HG03108 (cell line): ENCODE data around the gene PDGFA.

Source experiments
- ATAC-seq: cut with Tn5 transposase; IDR thresholded peaks from one replicate; pipeline ENCODE4 v1.9.1; 2021; ENCODE audit warnings: moderate library complexity; ENCODE audit not compliant: unreplicated experiment

Gene PDGFA

DNA sequence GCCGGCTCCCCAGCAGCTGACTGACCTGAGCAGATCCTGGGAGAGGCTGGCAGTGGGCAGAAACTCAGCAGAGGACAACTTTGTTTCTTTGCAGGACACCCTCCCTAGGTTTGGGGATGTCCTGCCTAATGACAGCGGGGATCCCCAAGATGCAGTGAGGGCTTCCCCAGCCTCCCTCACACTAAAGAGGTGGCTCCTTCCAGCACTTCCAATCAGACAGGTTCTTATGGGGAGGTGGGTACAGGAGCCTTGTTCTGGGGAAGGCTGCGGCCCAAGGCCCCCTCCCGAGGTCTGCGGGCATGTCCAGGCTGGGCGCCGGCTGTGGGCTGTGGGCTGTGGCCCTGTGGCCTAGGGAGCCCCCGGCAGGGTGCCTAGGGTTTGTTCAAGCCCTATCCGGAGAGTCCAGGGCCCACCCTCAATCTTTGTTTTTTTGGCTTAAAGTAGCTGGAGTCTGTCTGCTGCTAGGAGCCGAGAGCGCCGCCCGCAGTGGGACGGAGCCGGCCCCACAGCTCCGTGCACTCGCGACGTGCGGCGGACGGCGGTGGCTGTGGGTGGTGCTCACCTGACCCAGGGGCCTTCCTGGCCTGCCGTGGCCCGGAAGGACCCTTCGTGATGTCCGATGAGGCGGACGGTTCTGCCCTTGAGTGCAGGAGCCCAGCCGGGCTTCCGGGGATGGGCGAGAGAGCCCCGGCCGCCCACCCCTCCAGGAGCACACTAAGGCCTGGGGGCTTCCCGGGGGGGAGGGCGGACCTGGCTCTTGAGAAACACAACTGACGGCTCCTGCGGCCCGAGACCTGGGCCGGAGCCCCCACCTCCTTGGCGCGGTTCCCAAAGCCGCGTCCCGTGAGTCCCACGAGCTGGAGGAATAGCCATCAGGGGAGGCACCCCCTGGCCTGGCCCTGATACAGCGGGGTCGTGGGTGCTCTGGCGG is 57.2 kb downstream of the PDGFA start:
- no peak for ATAC-seq

DNA sequence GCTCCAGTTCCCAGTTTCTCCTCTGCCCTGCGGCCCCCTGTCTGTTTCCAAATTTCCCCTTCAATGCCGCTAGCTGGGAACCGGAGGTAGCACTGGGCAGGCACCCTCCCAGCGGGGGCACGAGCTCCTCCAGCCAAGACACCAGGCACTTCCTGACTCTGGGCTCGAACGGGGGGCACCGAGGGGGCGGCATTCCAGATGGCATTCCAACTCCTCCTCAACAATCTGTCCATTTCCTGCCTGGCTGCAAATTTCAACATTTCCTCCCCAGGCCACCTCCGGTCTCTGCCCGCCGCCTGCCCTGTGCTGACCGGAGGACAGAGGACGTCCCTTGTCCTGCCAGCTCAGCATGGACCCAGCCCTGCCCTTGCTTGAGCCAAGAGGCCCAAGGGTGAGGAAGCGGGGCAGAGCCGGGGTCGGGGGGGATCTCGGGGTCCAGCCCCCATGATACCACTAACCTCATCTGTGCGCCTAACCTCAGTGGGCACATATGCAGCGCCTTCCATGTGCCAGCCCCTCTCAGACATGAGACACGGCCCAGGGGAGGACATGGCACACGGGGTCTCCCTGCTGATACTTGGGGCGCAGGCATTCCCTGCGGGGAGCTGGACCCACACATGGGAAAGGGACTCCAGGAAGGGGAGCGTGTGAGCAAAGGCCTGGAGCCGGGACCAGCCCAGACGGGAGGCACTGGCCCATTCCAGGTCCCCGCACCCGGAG is 58.0 kb downstream of the PDGFA start:
- ATAC-seq, result no peak

DNA sequence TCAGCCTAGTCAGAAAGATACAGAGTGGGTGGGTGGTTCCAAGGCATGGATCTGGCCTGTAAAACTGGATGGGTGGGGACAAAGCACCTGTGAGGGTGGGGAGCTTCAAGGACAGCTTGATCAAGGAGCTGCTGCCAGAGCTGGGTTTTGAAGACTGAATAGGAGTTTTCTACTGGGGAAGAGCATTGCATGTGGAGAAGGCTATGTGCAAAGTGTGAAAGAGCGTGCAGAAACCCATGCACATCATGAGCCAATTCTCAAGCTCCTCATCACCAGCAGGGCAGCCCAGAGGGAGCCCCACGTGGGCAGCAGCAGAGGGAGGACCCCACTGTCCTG is 58.6 kb downstream of the PDGFA start:
- ATAC-seq, result no peak

DNA sequence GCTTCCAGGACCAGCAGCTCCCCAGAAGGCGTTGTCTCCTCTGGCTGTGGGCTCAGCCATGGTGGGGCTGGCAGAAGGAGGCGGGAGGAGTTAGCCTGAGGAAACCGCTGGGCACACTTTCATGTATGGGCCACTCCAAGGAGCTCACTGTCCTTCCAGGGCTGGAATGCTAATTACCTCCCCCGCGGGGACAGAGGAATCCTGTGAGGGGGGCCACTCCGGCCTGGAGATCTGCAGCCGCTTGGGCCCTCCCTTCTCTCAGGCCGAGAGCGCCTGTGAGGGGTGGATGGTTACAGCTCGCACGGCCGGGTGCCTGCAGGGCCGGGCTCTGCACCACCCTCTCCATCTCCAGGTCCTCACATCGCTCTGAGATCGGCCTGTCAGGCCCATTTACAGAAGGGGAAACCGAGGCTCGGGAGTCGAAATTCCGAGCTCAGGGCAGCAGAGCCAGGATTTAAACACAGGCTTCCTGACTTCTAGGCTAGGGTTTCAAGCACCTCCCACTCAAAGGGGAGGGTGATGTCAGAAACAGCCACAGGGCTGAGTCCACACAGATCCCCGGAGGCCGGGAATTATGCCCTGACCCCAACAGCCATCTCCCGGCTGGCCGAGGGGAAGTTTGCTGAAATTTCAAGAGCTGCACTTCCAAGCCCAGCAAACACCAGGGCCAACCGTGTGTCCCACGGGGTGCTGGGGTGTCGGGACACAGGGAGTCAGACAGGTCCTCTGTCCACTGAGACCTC is 59.1 kb downstream of the PDGFA start:
- no peak for ATAC-seq

DNA sequence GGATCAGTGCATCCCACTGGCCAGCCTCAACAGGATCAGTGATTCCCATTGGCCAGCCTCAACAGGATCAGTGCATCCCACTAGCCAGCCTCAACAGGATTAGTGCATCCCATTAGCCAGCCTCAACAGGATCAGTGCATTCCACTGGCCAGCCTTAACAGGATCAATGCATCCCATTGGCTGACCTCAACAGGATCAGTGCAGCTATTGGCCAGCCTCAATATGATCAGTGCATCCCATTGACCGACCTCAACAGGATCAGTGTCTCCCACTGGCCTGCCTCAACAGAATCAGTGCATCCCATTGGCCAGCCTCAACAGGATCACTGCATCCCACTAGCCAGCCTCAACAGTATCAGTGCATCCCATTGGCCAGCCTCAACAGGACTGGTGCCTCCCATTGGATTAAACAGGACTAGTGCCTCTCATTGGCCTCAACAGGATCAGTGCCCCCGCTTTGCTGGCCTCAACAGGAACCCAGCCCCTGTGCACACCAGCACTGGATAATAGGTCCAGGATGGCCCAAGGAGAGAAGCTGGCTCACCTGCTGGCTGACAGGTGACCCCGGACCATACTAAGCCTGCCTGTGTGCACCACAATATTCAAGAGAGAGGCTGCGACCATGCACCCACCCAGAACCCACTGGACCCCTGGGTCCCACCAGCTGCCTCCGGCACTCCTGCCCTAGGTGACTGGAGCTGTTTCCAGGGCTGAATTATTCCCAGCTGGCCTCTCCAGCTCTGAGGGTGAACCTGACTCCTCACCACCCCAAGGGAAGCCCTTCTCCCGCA is 59.9 kb downstream of the PDGFA start:
- ATAC-seq, result no peak

DNA sequence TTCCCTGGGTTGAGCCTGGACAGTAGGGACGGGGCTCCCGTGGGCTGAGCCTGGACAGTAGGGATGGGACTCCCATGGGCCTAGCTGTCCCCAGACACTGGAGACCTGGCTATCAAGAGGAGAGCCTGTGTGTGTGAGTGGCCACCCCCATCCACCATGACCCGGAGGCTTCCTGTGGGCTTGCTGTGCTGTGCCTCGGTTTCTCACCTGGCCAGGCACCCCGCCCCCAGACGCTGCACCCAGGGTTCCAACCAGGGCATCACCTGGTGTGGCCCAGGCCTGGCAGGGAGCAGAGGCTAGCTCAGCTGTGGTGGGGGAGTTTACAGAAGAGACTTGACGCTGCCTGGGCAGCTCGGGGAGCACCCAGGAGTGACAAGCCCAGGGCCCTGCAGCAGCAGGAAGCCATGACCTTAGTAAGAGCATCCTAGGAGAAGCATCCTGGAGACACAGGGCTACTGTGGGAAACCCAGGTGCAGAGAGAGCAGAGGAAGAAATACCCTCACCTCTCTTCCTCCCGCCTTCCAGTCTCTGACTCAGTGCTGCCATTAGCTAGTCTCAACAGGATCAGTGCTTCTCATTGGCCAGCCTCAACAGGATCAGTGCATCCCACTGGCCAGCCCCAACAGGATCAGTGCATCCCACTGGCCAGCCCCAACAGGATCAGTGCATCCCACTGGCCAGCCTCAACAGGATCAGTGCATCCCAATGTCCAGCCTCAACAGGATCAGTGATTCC is 61.0 kb downstream of the PDGFA start:
- no peak for ATAC-seq

DNA sequence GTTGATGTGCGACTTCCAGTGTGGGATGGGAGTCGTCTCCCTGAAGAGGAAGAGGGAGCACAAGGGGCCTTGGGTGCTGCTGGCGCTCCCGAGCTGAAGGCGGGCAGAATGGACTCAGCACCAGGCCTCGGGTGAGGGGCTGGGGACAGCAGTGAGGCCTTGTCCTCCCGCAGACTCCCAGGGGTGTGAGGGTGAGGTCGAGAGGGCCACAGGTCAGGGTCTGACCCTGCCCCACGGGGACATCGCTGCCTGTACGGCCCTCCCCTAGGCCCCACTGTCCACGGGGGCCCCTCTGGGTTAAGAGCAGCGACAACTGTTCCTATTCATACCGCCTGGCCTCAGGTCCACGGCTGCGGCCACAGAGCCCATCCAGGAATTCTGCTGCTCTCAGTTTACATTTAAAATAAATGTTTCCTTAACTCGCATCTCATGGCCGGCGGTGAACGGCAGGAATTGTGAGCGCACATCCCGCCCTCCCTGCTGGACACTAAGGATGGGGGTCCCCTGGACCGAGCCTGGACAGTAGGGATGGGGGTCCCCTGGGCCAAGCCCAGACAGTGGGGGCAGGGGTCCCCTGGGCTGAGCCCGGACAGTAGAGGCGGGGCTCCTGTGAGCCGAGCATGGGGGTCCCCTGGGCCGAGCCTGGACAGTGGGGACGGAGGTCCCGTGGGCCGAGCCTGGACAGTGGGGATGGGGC is 61.7 kb downstream of the PDGFA start:
- ATAC-seq, result no peak

DNA sequence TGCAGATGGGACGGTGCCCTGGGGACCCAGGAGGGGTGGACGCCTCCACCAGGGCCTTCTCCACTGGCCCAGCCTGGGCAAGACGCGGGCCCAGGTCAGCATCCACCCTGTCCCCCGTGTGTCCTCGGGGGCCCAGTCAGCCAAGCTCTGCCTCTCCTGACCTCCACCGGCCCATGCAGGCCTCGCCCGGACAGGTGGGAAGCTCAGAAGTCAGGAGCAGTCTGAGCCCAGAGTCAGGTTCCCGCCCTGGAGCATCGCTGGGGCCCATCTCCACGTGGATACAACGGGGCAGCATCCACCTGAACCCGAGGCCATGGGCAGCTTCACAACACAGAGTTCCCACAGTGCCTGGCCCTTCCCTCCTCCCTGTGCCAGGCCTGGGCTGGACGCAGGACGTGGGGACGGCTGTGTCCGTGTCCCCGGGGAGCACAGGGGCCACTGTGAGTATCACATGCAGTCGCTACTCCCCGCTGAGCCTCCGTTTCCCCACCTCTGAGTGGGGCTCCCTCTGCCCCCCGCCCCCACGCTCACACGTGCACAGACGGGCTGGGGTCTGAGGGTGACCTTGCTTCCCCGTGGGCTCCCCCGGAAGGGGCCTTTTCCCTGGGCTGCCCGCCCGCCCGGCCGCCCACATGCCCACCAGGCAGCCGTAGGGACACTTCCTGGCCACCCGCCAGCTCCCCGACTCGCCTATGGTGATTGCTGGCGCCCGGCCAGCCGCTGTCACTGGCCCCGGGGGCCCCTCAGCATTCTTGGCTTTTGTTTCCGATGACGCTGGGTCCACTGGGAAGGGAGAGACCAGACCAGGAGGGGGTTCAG is 64.3 kb downstream of the PDGFA start:
- ATAC-seq, result no peak

DNA sequence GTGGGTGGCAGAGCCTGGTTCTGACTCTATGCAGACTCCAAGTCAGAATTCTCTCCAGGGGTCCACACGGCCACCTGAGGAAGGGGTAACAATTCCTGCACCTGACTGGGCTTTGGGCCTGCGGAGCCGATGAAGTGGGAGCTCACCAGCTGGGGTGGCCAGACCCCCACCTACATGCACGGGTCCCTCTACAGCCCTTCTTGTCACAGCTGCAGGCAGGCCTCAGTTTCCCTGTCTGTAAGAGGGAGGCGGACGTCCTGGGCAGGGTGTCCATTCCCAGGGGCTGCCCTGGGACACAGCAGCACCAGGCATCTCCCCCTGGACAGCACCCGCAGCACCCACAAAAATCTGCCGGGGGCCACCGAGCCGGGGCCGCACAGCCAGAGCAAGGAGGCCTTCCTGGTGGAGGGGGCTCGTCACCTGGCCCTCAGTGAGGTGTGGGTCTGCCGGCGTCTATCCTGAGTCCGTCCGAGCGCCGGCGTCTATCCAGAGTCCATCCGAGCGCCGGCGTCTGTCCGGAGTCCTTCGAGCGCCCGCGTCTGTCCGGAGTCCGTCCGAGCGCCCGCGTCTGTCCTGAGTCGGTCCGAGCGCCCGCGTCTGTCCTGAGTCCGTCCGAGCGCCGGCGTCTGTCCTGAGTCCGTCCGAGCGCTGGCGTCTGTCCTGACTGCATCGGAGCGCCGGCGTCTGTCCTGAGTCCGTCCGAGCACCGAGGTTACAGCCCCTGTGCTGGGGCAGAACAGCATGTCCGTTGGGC is 65.1 kb downstream of the PDGFA start:
- no peak for ATAC-seq

DNA sequence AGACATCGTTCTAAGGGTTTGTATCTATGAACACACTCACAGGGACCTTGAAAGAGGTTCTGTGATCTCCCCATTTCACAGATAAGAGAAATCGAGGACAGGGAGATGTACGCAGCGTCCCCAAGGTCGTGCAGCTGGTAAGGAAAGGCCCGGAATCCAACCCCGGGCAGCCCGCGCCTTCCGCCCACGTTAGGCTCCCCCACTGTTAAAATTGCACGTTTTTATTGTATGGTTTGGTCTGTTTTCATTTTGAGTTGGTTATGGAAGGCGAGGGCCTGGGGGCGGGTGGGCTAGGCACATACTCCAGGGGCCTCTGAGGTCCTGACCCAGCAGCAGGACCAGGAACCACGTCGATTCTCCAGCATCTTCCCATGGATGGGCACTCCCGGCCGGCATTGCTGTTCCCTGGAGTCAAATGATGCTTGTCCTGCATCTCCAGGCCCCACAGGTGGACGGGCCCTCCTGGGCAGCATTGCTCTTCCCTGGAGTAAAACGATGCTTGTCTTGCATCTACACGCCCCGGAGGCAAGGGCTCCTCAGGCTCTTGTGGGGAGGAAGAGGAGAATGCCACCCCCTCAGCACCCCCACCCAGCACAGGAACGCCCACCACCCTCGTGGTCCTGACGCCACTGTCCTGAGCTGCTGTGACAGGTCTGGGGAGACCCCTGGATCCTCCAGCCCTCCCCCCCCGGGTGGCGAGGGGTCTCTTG is 65.9 kb downstream of the PDGFA start:
- ATAC-seq, result no peak

DNA sequence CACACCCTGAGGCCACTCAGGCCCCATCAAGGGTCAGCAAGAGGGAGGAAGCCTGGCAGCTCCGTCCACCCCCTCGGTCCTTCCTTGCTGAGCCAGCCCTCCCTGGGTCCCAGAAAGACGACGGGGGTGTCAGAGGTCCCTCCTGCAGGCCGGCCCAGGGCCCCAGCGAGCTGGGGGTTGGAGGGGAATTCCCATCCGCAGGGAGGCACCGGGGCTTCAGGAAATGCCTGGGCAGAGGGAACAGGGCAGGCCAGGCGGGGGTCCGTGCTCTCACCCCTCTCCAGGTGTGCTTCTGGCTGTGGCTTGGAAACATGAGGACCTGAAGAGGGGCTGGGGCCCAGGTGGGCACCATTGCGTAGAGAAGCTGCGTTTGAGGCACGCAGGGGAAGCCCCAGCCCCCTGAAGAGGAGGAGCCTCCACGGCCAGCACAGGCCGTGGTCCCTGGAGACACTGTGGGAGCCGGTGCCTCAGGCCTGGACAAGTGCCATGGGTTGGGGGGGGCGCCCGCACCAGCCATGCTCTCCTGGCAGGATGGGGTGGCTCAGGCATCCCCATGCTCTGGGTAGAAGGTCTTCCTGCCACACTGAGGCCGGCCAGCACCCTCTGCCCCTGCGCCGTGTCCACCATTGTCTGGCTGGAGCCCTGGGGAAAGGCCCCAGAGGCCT is 66.7 kb downstream of the PDGFA start:
- ATAC-seq, result no peak

DNA sequence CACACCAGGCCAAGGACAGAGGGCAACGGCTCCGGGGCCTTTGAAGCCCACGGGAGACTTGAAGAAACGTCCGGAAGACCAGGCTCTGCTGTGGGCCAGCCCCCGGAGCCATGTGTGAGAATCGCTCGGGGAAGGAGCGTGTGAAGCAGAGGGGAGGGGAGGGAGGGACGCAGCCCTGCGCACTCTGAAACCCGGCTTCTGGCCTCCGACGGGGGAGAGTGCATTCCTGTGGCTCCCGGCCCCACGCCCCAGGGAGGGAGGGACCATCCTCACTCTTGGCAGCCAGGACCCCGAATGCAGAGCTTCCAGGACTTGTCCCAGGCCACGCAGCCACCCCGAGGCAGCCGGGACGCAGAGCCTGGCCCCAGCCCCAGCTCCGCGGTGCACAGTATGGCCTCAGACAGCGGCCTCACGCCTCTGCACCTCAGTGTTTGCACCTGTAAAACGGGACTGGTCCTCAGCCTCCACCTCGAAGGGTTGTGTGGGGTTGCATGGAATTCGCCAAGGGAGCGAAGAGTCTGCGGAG is 67.4 kb downstream of the PDGFA start:
- no peak for ATAC-seq

DNA sequence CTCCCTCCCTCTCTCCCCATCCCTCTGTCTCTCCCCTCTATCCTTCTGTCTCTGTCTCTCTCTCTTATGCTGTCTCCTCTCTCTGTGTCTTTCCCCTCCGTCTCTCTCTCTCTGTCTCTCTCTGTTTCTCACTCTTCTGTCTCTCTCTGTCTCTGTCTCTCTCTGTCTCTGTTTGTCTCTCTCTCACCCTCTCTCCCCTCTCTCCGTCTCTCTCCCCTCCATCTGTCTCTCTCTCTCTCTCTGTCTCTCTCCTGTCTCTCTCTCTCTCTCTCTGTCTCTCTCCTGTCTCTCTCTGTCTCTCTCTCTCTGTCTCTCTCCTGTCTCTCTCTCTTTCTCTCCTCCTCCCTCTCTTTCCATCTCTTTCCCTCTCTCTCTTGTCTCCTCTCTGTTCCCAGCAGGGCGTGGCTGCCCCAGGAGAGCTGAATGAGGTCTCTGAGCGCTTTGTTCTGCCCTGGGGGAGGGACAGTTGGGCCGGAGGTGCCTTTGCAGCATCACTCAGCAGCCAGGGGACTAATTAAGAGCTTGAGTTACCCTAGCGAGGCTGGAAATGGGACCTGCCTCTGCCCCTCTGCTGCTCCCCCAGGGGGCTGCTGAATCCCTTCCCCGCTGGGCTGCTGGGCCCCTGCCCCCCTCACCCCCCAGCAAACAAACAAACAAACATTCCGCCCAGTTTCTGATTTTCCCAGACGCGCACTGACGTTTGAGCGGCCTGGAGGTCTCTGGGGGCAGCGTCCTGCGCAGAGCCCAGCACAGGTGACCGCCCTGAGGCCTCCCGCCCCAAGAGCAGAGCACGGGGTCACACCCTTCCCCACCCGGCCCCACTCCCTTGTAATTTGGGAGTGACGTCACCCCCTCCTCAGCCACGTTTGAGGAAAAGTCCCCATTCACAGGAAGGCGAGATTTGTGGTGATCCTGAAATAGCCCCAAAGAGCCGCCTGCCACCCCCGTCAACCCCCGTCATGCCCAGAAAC is 68.1 kb downstream of the PDGFA start:
- ATAC-seq, result no peak

DNA sequence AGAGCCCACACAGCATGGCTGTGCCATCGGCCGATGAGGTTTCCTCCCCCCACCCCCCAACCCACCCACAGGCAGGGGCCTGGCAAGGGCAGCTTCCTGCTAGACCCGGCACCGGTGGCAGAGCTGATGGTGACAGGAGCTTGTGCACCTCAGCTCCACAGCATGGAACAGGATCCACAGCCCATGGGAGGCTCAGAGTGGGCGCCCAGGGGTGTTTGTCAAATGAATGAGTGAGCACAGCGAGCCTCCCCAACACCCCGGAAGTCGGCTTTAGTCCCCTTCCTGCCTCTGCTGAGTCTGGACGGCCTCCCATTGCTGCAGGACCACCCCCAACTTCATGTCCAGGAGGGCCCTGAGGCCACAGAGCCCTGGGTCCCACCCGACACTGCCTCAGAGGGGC is 68.9 kb downstream of the PDGFA start:
- no peak for ATAC-seq

DNA sequence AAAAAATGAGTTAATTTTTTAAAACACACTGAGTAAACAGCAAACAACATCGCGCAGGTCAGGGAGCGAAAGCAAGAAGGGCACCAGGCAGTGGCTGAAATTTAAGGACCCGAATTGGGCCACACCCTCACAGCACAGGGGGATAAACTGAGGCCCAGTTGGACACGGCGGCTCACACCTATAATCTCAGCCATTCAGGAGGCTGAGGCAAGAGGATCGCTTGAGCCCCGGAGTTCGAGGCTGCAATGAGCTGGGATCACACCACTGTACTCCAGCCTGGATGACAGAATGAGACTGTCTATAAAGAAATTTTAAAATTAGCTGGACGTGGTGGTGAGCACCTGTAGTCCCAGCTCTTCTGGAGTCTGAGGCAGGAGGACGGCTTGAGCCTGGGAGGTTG is 69.6 kb downstream of the PDGFA start:
- ATAC-seq, result no peak
